WTC11 (cell line): ENCODE results near the gene FTCD. TPM values are rescaled to one million over a fixed set of nuclear protein-coding genes. Genes with fewer than 3 reads are reported as not detected.

Source experiments
- ATAC-seq: fragments of 200-7000 bp; cut with Tn5 transposase; 2 replicates; pipeline ENCODE4 v1.10.0; 2021; ENCODE audit warnings: mild to moderate bottlenecking, moderate library complexity
- CTCF ChIA-PET: fragments of 300-600 bp; sonication (Branson Sonifier 250); formaldehyde crosslinking; loops from one replicate; lab custom pipeline; 2021; ENCODE audit warnings: antibody characterized with exemption; lab: Charles Lee
- POLR2A ChIA-PET: fragments of 350-600 bp; sonication (Branson Sonifier 250); formaldehyde crosslinking; loops from one replicate; lab custom pipeline; 2021; ENCODE audit warnings: antibody characterized with exemption; lab: Charles Lee
- DNase-seq: peaks from one replicate; pipeline ENCODE4 v3.0.0; 2021; ENCODE audit warnings: low spot score
- H3K27ac Mint-ChIP-seq: 2 replicates; pipeline ENCODE4 v1.8.0; 2021; ENCODE audit warnings: mixed read lengths
- H3K27me3 Mint-ChIP-seq: 2 replicates; pipeline ENCODE4 v1.8.0; 2021; ENCODE audit warnings: low read depth, mild to moderate bottlenecking, moderate library complexity, mixed read lengths
- H3K36me3 Mint-ChIP-seq: 2 replicates; pipeline ENCODE4 v1.8.0; 2021; ENCODE audit warnings: mixed read lengths
- H3K4me1 Mint-ChIP-seq: 2 replicates; pipeline ENCODE4 v1.8.0; 2022; ENCODE audit warnings: mixed read lengths
- H3K4me3 Mint-ChIP-seq: 2 replicates; pipeline ENCODE4 v1.8.0; 2021; ENCODE audit warnings: mild to moderate bottlenecking, moderate library complexity, mixed read lengths
- H3K9me3 Mint-ChIP-seq: 2 replicates; pipeline ENCODE4 v1.8.0; 2021; ENCODE audit warnings: mixed read lengths
- AR ChIP-seq: fragments of 250-450 bp; sonication (Bioruptor Pico); IDR thresholded peaks from 2 replicates; pipeline ENCODE4 v1.9.0; 2021; ENCODE audit warnings: mild to moderate bottlenecking
- ATF1 ChIP-seq: sonication (generic); formaldehyde crosslinking; IDR thresholded peaks from 2 replicates; pipeline ENCODE4 v1.8.1; 2023; ENCODE audit warnings: mild to moderate bottlenecking, moderate library complexity, missing genetic modification reagents
- CDX4 ChIP-seq: fragments of 250-450 bp; sonication (Bioruptor Pico); IDR thresholded peaks from 2 replicates; pipeline ENCODE4 v1.9.0; 2021; ENCODE audit warnings: moderate library complexity, mild to moderate bottlenecking, inconsistent platforms, borderline replicate concordance
- ELF4 ChIP-seq: sonication (generic); formaldehyde crosslinking; IDR thresholded peaks from 2 replicates; pipeline ENCODE4 v1.8.1; 2022; ENCODE audit warnings: low read depth, mild to moderate bottlenecking, moderate library complexity, missing genetic modification reagents
- IRF2 ChIP-seq: sonication (generic); formaldehyde crosslinking; IDR thresholded peaks from 2 replicates; pipeline ENCODE4 v1.8.0; 2022; ENCODE audit warnings: low read depth, missing genetic modification reagents, borderline replicate concordance
- MYBL2 ChIP-seq: sonication (generic); formaldehyde crosslinking; IDR thresholded peaks from 2 replicates; pipeline ENCODE4 v1.8.1; 2023; ENCODE audit warnings: mild to moderate bottlenecking, moderate library complexity, missing genetic modification reagents
- NFYB ChIP-seq: sonication (generic); formaldehyde crosslinking; conservative IDR thresholded peaks from 2 replicates; pipeline ENCODE4 v1.8.0; 2022; ENCODE audit warnings: low read depth, missing genetic modification reagents
- NR3C1 ChIP-seq: sonication (generic); formaldehyde crosslinking; conservative IDR thresholded peaks from 2 replicates; pipeline ENCODE4 v1.8.1; 2023; ENCODE audit warnings: low read depth, mild to moderate bottlenecking, missing genetic modification reagents
- PRDM15 ChIP-seq: sonication (generic); formaldehyde crosslinking; IDR thresholded peaks from 2 replicates; pipeline ENCODE4 v1.8.0; 2022; ENCODE audit warnings: missing genetic modification reagents
- ZNF138 ChIP-seq: sonication (generic); formaldehyde crosslinking; conservative IDR thresholded peaks from 2 replicates; pipeline ENCODE4 v1.8.1; 2022; ENCODE audit warnings: mild to moderate bottlenecking, moderate library complexity, missing genetic modification reagents
- ZNF232 ChIP-seq: sonication (generic); formaldehyde crosslinking; IDR thresholded peaks from 2 replicates; pipeline ENCODE4 v1.8.0; 2022; ENCODE audit warnings: mild to moderate bottlenecking, missing genetic modification reagents
- ZNF532 ChIP-seq: fragments of 250-450 bp; sonication (Bioruptor Pico); IDR thresholded peaks from 2 replicates; pipeline ENCODE4 v1.9.0; 2021; ENCODE audit warnings: mild to moderate bottlenecking, borderline replicate concordance
- total RNA-seq: library from RNA; stranded (reverse); gene quantifications from 3 replicates; pipeline ENCODE4 v1.2.3, GENCODE V29; 2021

Gene FTCD
- total RNA-seq, 1 experiment from 2014 or later: 6.1 TPM

- no peak for TF ChIP-seq ZNF532 (CRISPR knock-in tag)
- no peak for TF ChIP-seq ELF4 (CRISPR knock-in tag)
- TF ChIP-seq ZNF138 (CRISPR knock-in tag): no peak
- no peak for TF ChIP-seq IRF2 (CRISPR knock-in tag)
- TF ChIP-seq MYBL2 (CRISPR knock-in tag): no peak
- TF ChIP-seq NR3C1 (CRISPR knock-in tag): no peak
- TF ChIP-seq ZNF232 (CRISPR knock-in tag): no peak
- no peak for TF ChIP-seq AR (CRISPR knock-in tag)
- TF ChIP-seq, all 79 proteins: peak for 0
These were observed 36.2 kb downstream of the FTCD start (continued) for GRCh38 chr21:46119144-46119636.

- no peak for ATAC-seq
- H3K9me3 Mint-ChIP-seq: peaks cover 6% of the 10 kb centered on the region; the same call in 1 of the 2 replicates
- ChIA-PET POLR2A (no interaction called here), CTCF (interaction anchor here (1.0 kb wide), 1 partner anchor 25 kb away, joined by 3 read pairs; no protein-coding TSS in a partner anchor)
- H3K27ac Mint-ChIP-seq: no peak overlapping the region
- TF ChIP-seq PRDM15 (CRISPR knock-in tag): no peak
- no peak for TF ChIP-seq CDX4 (CRISPR knock-in tag)
- no peak for TF ChIP-seq NFYB (CRISPR knock-in tag)
- TF ChIP-seq ATF1: no peak
- TF ChIP-seq, all 79 proteins: peak for 0
- Mint-ChIP-seq H3K36me3 (peaks cover 26% of the 10 kb centered on the region), H3K27me3 (no peaks in the 10 kb centered on the region), H3K4me1 (no peaks in the 10 kb centered on the region), H3K4me3 (no peak overlapping the region)
- peak; percentile 5 for DNase-seq
These were observed 36.8 kb downstream of the FTCD start for GRCh38 chr21:46118316-46119143.
